ENCODE data around the gene INTS4.

DNA sequence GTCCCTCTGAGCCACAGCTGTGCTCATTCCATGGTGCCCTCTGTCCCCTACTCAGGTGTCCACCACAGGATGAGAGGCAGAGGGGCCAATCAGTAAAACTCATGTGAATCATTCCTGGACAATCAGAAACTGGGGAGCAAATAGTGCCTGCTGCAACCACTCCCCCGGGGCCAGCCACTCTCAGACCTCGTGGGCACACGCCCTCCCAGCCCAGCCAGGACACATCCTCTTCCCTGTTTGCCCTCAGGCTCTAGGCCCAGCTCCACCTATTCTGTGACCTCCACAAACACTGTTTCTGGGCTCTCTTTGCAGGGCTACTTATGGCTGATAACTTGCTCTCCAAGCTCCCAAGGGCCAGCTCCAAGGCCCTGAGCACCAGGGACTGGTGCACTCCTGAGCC, 42.6 kb upstream of the INTS4 start:
- TF ChIP-seq CTCF (IDR thresholded peaks at IDR 0.05) (no peak), POLR2A (IDR thresholded peaks at IDR 0.05) (no peak)
